NCI-H345 treated with DMSO at 0.1 percent for 48 hours (cell line): ENCODE results near the gene TMUB1.
A peak's percentile ranks its signal among the peaks of the same experiment; 100 is the strongest.

Source experiments
- DNase-seq: peaks from one replicate; lab custom pipeline; 2025; ENCODE audit not compliant: unreplicated experiment; lab: John Stamatoyannopoulos, UW

The TMUB1 gene

GRCh38 chr7:151071032-151071866 lies 12.0 kb downstream of the TMUB1 start:
- DNase-seq: no peak

GRCh38 chr7:151070574-151070960 lies 12.7 kb downstream of the TMUB1 start:
- DNase-seq: no peak

GRCh38 chr7:151069841-151070573 lies 13.3 kb downstream of the TMUB1 start:
- DNase-seq: no peak

GRCh38 chr7:151068069-151068773 lies 15.1 kb downstream of the TMUB1 start:
- DNase-seq: no peak

GRCh38 chr7:151066273-151066974 lies 16.9 kb downstream of the TMUB1 start:
- no peak for DNase-seq

GRCh38 chr7:151065516-151065915 lies 17.8 kb downstream of the TMUB1 start:
- no peak for DNase-seq

- no peak for DNase-seq
Measured at GRCh38 chr7:151064993-151065392, 18.3 kb downstream of the TMUB1 start.

- no peak for DNase-seq
Measured at GRCh38 chr7:151064454-151064853, 18.8 kb downstream of the TMUB1 start.

- DNase-seq: no peak
Measured at GRCh38 chr7:151063212-151063561, 20.1 kb downstream of the TMUB1 start.

- DNase-seq: no peak
Measured at GRCh38 chr7:151062399-151063211, 20.7 kb downstream of the TMUB1 start.

GRCh38 chr7:151062111-151062398 lies 21.2 kb downstream of the TMUB1 start:
- no peak for DNase-seq

GRCh38 chr7:151061213-151062110 lies 21.8 kb downstream of the TMUB1 start:
- DNase-seq: no peak

- no peak for DNase-seq
Measured at GRCh38 chr7:151060416-151061212, 22.7 kb downstream of the TMUB1 start.

GRCh38 chr7:151060113-151060415 lies 23.2 kb downstream of the TMUB1 start:
- DNase-seq: no peak

GRCh38 chr7:151059367-151060112 lies 23.8 kb downstream of the TMUB1 start, which contains the start of gene SLC4A2:
Gene SLC4A2 (plus strand): TSS chr7:151059589. CDS start chr7:151061988, 2,399 bp downstream.
- peak; percentile 37 for DNase-seq

- DNase-seq: peak; percentile 39
Measured at GRCh38 chr7:151058781-151059366, 24.4 kb downstream of the TMUB1 start.

GRCh38 chr7:151057989-151058780 lies 25.1 kb downstream of the TMUB1 start:
- peak; percentile 98 for DNase-seq
